ENCODE data around the gene ATP6AP1.

Gene ATP6AP1

DNA sequence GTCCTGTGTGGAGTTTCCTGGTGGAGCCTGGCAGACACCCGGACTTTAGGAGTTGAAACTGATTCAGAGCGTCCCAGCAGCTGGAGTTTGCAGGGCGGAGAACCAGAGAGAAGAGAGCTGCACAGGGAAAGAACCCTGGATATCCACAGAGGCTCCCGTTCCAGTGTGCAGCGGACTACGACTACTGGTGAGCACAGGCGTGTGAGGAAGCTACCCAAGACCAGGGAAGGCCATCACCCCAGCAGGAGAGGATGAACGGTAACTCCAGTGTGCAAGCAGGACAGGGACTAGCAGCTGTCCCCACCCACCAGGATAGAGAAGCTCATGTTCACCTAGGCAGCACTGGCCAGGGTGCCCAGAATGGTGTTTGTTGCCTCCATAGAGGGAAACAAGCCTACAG lies 48.3 kb downstream of the ATP6AP1 start:
- no peak for DNase-seq (ENCODE audit: low read depth)
- H3K4me3 ChIP-seq (ENCODE audit: low read length) = no peak overlapping the region
- TF ChIP-seq, protein P1, sequence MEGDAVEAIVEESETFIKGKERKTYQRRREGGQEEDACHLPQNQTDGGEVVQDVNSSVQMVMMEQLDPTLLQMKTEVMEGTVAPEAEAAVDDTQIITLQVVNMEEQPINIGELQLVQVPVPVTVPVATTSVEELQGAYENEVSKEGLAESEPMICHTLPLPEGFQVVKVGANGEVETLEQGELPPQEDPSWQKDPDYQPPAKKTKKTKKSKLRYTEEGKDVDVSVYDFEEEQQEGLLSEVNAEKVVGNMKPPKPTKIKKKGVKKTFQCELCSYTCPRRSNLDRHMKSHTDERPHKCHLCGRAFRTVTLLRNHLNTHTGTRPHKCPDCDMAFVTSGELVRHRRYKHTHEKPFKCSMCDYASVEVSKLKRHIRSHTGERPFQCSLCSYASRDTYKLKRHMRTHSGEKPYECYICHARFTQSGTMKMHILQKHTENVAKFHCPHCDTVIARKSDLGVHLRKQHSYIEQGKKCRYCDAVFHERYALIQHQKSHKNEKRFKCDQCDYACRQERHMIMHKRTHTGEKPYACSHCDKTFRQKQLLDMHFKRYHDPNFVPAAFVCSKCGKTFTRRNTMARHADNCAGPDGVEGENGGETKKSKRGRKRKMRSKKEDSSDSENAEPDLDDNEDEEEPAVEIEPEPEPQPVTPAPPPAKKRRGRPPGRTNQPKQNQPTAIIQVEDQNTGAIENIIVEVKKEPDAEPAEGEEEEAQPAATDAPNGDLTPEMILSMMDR (IDR thresholded peaks at IDR 0.05; ENCODE audit: insufficient read depth, low read depth, low read length, missing control alignments) = no peak

- no peak for DNase-seq (ENCODE audit: low read depth)
- H3K4me3 ChIP-seq (ENCODE audit: low read length) = peak overlapping the region; percentile 45
- TF ChIP-seq, protein P1 (IDR thresholded peaks at IDR 0.05; ENCODE audit: insufficient read depth, low read depth, low read length, missing control alignments) = no peak
Observed at GRCh38 chrX:154477891-154478477, 49.5 kb downstream of the ATP6AP1 start.

DNA sequence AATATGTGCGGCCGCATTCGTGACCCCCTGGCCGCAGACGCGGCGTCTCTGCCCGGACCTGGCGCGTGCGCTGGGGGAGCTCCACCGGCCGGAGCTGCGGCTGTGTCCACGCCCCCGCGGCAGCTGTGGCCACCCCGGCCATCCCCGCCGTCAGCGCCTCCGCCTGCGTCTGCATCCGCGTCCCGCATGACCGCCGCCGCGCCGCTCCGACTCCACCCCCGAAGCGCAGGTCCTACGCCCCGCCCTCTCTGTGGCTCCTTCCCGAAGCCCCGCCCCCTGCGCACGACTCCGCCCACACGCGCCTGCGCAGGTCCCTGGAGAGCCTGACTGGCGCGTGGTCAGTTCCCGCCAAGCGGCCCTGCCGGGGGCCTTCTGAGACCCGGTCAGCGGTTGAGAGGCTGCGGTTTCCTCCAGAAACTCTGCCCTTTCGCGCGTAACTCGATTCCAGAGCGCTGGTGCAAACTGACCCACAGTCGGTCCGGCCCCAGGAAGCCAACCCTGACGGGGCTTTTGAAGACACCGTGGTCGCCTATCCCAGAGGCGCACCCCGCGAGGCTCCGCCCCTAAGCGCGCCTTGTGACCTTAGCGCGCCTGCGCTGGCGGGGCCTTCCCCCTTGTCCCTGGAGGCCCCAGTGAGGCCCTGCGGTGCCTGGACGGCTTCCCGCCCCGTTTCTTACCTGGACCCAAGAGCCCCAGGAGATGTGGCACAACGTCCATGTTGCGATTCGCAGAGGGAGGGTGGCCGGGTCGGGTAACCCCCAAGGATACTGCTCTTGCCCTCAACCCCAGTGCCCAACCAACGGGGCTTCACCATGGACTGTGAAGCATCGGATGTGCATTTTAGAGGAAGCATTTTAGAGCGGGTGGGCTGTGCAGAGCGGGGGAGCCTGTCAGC lies 50.5 kb downstream of the ATP6AP1 start, which contains the start of gene LAGE3:
Gene LAGE3, minus strand, starts transcription at position 554 of the 895 bp plus-strand sequence. Its CDS starts 366 bp downstream, at position 188.
- TF ChIP-seq, protein P1 (IDR thresholded peaks at IDR 0.05; ENCODE audit: insufficient read depth, low read depth, low read length, missing control alignments) = no peak
- H3K4me3 ChIP-seq (ENCODE audit: low read length) = peak within 1 kb of the TSS; percentile 45
- DNase-seq (ENCODE audit: low read depth) = peak; percentile 88

DNA sequence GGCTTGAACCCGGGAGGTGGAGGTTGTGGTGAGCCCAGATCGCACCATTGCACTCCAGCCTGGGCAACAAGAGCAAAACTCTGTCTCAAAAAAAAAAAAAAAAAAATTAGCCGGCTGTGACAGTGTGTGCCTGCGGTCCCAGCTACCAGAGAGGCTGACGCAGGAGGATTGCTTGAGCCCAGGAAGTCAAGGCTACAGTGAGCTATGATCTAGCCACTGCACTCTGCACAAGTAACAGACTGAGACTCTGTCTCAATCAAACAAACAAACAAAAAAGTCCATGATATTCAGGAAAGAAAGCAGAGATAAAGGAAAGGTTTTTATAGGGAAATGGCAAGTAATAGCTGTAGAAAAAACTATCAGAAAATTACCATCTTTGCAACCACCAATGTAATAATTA lies 52.7 kb downstream of the ATP6AP1 start:
- DNase-seq (ENCODE audit: low read depth) = no peak
- TF ChIP-seq, protein P1 (IDR thresholded peaks at IDR 0.05; ENCODE audit: insufficient read depth, low read depth, low read length, missing control alignments) = no peak
- no peak overlapping the region for H3K4me3 ChIP-seq (ENCODE audit: low read length)

- no peak for DNase-seq (ENCODE audit: low read depth)
- TF ChIP-seq, protein P1 (IDR thresholded peaks at IDR 0.05; ENCODE audit: insufficient read depth, low read depth, low read length, missing control alignments) = no peak
- no peak overlapping the region for H3K4me3 ChIP-seq (ENCODE audit: low read length)
Observed at GRCh38 chrX:154481911-154482601, 53.6 kb downstream of the ATP6AP1 start.

DNA sequence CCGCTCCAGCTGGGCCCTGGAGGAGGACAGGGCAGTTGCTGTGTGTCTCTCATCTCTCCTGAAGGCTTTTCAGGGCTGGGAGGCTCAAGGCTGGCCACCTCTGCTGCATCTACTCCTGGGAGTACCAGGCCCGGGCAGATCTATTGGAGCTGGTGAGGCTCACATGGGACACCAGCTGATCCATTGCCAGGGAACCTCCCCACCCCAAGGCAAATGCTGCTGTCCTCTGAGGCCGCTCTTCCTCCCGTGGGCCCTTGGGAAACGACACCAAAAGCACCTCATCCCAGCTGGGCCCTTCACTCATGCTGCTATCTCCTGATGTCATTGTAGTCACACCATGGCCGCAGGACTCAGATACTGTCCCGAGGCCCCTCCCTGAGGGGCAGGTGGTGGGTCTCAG lies 54.3 kb downstream of the ATP6AP1 start:
- DNase-seq (ENCODE audit: low read depth) = no peak
- H3K4me3 ChIP-seq (ENCODE audit: low read length) = no peak overlapping the region
- TF ChIP-seq, protein P1 (IDR thresholded peaks at IDR 0.05; ENCODE audit: insufficient read depth, low read depth, low read length, missing control alignments) = no peak

Data from epithelial cell of esophagus (primary cell).